GM21390 (cell line): Measurements from ENCODE around the gene ARSD.
"Not testable (repeated sequence)": the region's sequence is repeated elsewhere in the genome, so short reads cannot be mapped to it uniquely, and the experiment has no call there.

Source experiments
- ATAC-seq: cut with Tn5 transposase; IDR thresholded peaks from one replicate; pipeline ENCODE4 v1.9.1; 2021; ENCODE audit not compliant: unreplicated experiment

Gene ARSD

DNA sequence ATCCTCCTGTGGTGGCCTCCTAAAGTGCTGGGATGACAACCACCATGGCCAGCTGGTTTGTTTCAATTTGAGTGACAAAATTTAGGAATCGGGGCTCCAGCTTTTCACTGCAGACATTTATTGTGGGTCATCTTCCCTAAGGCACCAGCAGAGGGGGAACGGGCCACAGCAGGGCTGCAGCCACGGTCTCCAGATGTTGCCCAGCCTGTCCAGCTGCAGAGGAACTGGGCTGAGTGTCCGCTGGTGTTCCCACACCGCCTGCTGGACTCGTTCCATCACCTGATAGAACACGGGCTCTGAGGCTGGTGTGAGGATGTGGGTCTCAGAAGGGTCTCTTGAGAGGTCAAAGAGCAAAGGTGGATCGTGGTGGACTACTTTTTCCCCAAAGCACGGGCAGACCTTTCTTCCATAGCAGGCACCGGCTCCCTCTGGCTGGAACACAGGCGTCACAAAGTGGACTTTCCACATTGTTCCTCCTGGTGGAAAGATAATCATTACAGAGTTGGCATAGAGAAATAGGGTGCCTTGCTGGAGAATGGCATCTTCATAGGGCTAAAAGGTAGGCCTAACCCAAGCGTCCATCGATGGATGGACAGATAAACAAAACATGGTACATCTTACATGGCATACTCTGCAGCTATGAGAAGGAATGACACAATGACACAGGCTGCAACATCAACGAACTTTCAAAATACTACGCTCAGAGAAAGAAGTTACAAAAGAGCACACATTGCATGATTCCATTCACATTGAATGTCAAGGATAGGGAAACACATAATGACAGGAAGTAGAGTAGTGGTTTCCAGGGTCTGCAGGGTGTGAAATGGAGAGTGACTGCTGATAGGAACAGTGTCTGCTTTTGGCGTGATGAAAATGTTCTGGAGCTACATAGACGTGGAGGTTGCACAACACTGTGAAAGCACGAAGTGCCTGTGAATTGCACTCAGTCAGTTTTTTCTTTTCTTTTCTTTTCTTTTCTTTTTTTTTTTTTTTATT, 5.9 kb upstream of the ARSD start:
- no peak for ATAC-seq

- ATAC-seq: no peak
Observed at GRCh38 chrX:2933125-2933900, 4.2 kb upstream of the ARSD start.

GRCh38 chrX:2931612-2932011, 2.5 kb upstream of the ARSD start:
- ATAC-seq: no peak

DNA sequence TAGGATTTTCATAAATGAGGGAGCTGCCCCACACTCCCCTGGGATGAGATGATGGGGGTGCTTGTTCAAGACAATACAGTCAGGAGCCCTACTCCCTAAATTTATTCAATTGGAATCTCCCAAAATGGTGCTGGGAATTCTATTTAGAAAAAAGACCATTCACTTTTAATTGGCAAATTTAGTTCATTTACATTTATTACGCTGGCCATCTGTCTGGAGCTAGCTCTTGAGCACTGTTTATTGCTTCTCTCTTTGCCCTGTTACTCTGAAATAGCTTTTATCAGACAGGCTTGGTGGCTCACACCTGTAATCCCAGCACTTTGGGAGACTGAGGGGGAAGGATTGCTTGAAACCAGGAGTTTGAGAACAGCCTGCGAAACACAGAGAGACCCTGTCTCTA, 2.0 kb upstream of the ARSD start:
- no peak for ATAC-seq

- no peak for ATAC-seq
Observed at GRCh38 chrX:2928191-2928582, 952 bp downstream of the ARSD start.

GRCh38 chrX:2926664-2927275, 2.4 kb downstream of the ARSD start:
- no peak for ATAC-seq

GRCh38 chrX:2926255-2926654, 2.9 kb downstream of the ARSD start:
- not testable (repeated sequence) for ATAC-seq

DNA sequence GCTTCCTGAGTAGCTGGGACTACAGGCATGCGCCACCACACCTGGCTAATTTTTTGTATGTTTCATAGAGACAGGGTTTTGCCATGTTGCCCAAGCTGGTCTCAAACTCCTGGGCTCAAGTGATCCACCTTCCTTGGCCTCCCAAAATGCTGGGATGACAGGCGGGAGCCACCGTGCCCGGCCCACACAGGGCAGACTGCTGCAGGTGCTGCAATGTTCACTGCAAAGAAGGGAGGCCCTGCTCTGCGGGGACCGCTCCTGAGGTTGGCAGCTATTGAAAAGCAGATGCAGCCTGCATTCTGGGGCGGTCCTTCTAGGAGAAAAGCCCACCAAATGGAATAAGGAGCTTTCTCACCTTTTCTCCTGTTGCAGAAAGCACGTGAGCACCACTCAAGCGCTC, 5.0 kb downstream of the ARSD start:
- ATAC-seq: no peak

- no peak for ATAC-seq
Observed at GRCh38 chrX:2921750-2922149, 7.4 kb downstream of the ARSD start.

DNA sequence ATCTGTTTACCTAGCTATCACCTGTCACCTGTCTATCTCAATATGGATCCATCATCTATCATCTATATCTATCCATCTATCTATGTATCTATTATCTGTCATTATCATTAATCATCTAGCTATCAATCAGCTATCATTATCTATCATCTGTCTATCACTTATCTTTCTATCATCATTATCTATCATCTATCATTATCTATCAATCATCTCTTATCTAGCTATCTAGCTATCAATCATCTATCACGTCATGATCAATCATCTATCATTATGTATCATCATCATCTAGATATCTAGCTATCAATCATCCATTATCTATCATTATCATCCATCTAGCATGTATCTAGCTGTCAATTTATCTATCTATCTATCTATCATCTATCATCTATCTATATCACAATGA, 7.9 kb downstream of the ARSD start:
- ATAC-seq: no peak

GRCh38 chrX:2917767-2918166, 11.4 kb downstream of the ARSD start:
- no peak for ATAC-seq

DNA sequence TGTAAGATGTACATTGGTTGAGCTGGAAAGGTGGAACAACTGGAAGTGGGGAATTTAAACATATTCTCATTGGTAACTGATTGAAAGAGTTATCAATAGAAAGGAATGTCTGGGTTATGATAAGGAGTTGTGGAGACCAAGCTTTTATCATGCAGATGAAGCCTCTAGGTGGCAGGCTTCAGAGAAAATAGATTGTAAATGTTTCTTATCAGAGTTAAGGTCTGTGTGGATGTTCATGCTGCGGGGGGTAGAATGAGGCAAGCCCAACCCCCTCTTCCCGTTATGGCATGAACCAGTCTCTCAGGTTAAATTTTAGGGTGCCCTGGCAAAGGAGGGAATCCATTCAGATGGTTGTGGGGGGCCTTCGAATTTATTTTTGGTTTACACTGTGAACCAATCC, 16.0 kb downstream of the ARSD start:
- no peak for ATAC-seq

GRCh38 chrX:2910109-2910508, 19.0 kb downstream of the ARSD start:
- no peak for ATAC-seq

GRCh38 chrX:2908125-2908685, 20.9 kb downstream of the ARSD start:
- ATAC-seq: no peak

- ATAC-seq: no peak
Observed at GRCh38 chrX:2907295-2907694, 21.8 kb downstream of the ARSD start.

DNA sequence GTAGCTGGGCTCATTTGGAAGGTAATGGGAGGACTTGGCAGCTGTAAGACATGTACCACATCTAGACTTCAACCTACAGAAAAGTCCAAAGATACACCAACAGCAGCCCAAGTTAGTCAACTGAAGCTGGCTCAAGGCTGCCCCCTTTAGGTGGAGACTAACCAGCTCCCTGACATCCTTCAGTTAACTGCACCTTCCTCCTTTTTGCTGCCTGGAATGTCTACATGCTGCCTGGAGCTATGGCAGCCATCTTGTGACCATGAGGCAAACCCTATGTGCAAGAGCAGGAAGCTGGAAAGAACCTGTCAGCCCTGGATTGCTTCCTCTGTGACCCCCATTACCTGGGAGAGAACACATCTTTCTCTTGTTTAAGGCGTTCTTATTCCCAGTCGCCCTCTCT, 25.8 kb downstream of the ARSD start:
- no peak for ATAC-seq

DNA sequence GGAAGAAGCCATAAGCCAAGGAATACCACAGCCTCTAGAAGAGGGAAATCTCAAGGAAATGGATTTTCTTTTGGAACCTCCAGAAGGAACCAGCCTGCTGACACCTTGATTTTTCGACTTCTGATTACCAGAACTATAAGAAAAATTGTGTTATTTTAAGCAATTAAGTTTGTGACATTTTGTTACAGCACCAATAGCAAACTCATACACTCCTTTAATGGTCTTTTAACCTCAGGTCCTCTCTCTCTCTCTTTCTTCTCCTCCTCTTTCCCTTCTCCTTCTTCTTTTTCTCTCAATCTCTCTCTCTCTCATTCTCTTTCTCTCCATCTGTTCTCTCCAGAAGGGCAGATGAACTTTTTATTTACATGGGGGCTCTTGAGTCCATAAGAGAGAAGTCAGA, 26.3 kb downstream of the ARSD start:
- no peak for ATAC-seq

- ATAC-seq: no peak
Observed at GRCh38 chrX:2901367-2902036, 27.6 kb downstream of the ARSD start.

- no peak for ATAC-seq
Observed at GRCh38 chrX:2898846-2899512, 30.2 kb downstream of the ARSD start.
